Kidney capillary endothelial cell (primary cell): Measurements from ENCODE around the gene C9orf78.
"Not testable (repeated sequence)": the region's sequence is repeated elsewhere in the genome, so short reads cannot be mapped to it uniquely, and the experiment has no call there.

Experiments used
- DNase-seq: peaks from one replicate; pipeline ENCODE4 v3.0.0-alpha.2; 2018; ENCODE audit warnings: low spot score

Gene C9orf78

GRCh38 chr9:129810116-129810515 is 25.0 kb downstream of the C9orf78 start:
- no peak for DNase-seq

GRCh38 chr9:129809346-129809745 is 25.7 kb downstream of the C9orf78 start:
- DNase-seq, result no peak

- DNase-seq, result no peak
These were observed 29.0 kb downstream of the C9orf78 start for GRCh38 chr9:129806061-129806460.

- peak; percentile 9 for DNase-seq
These were observed 31.4 kb downstream of the C9orf78 start for GRCh38 chr9:129803676-129804060.

- DNase-seq, result peak; percentile 93
These were observed 32.0 kb downstream of the C9orf78 start, which contains the start of gene TOR1B for GRCh38 chr9:129802833-129803675. TSS of gene TOR1B (plus strand) at chr9:129803184. CDS start at chr9:129803213, 29 bp downstream.

GRCh38 chr9:129801504-129801903 is 33.6 kb downstream of the C9orf78 start:
- DNase-seq, result no peak

- no peak for DNase-seq
These were observed 36.1 kb downstream of the C9orf78 start for GRCh38 chr9:129798973-129799372.

- not testable (repeated sequence) for DNase-seq
These were observed 39.0 kb downstream of the C9orf78 start for GRCh38 chr9:129796029-129796428.

GRCh38 chr9:129794549-129794948 is 40.5 kb downstream of the C9orf78 start:
- no peak for DNase-seq

GRCh38 chr9:129786481-129786880 is 48.6 kb downstream of the C9orf78 start:
- no peak for DNase-seq

GRCh38 chr9:129785866-129786265 is 49.2 kb downstream of the C9orf78 start:
- no peak for DNase-seq

- DNase-seq, result not testable (repeated sequence)
These were observed 50.1 kb downstream of the C9orf78 start for GRCh38 chr9:129784970-129785369.

GRCh38 chr9:129783516-129784361 is 51.3 kb downstream of the C9orf78 start:
- DNase-seq, result peak; percentile 69

- no peak for DNase-seq
These were observed 53.1 kb downstream of the C9orf78 start for GRCh38 chr9:129781981-129782380.

- DNase-seq, result no peak
These were observed 53.9 kb downstream of the C9orf78 start for GRCh38 chr9:129781131-129781530.

- no peak for DNase-seq
These were observed 55.4 kb downstream of the C9orf78 start for GRCh38 chr9:129779560-129780190.

GRCh38 chr9:129778469-129778868 is 56.6 kb downstream of the C9orf78 start:
- no peak for DNase-seq

- DNase-seq, result no peak
These were observed 57.3 kb downstream of the C9orf78 start for GRCh38 chr9:129777769-129778130.
